ENCODE results near the gene IL22RA2.
A peak's percentile ranks its signal among the peaks of the same experiment; 100 is the strongest.

IL22RA2 gene

GRCh38 chr6:137173501-137173900 is at the start of gene IL22RA2:
Gene IL22RA2, minus strand, starts transcription at chr6:137173644. Its CDS starts 11,895 bp downstream, at chr6:137161749.
- no peak within 1 kb of the TSS for H3K4me3 ChIP-seq (ENCODE audit: low read depth, low read length)
- no peak for TF ChIP-seq CTCF (IDR thresholded peaks at IDR 0.05; ENCODE audit: borderline replicate concordance, insufficient read depth, low read depth, low read length)

- TF ChIP-seq CTCF (IDR thresholded peaks at IDR 0.05; ENCODE audit: borderline replicate concordance, insufficient read depth, low read depth, low read length) = no peak
- H3K4me3 ChIP-seq (ENCODE audit: low read depth, low read length) = no peak overlapping the region
Measured at GRCh38 chr6:137222381-137222780, 48.9 kb upstream of the IL22RA2 start.

GRCh38 chr6:137219664-137220252 is 46.3 kb upstream of the IL22RA2 start:
- H3K4me3 ChIP-seq (ENCODE audit: low read depth, low read length) = peak overlapping the region; percentile 76
- TF ChIP-seq CTCF (IDR thresholded peaks at IDR 0.05; ENCODE audit: borderline replicate concordance, insufficient read depth, low read depth, low read length) = no peak

GRCh38 chr6:137218917-137219663 is 45.6 kb upstream of the IL22RA2 start, which contains the start of gene IFNGR1:
Gene IFNGR1, minus strand, starts transcription at chr6:137219385. Its CDS starts 58 bp downstream, at chr6:137219327.
- TF ChIP-seq CTCF (IDR thresholded peaks at IDR 0.05; ENCODE audit: borderline replicate concordance, insufficient read depth, low read depth, low read length) = no peak

GRCh38 chr6:137218473-137218916 is 45.1 kb upstream of the IL22RA2 start:
- TF ChIP-seq CTCF (IDR thresholded peaks at IDR 0.05; ENCODE audit: borderline replicate concordance, insufficient read depth, low read depth, low read length) = no peak
- peak overlapping the region; percentile 76 for H3K4me3 ChIP-seq (ENCODE audit: low read depth, low read length)

More at GRCh38 chr6:137218917-137219663, 45.6 kb upstream of the IL22RA2 start, which contains the start of gene IFNGR1:
- H3K4me3 ChIP-seq (ENCODE audit: low read depth, low read length) = peak within 1 kb of the TSS; percentile 76

GRCh38 chr6:137217801-137218472 is 44.5 kb upstream of the IL22RA2 start:
- no peak for TF ChIP-seq CTCF (IDR thresholded peaks at IDR 0.05; ENCODE audit: borderline replicate concordance, insufficient read depth, low read depth, low read length)
- H3K4me3 ChIP-seq (ENCODE audit: low read depth, low read length) = peak overlapping the region; percentile 76

Measured in GM12875 (cell line).